Adrenal gland (tissue), 5 donors: ENCODE results near the gene CARD10.

ENCODE experiments used
- CTCF ChIP-seq, 6 experiments: fragments of 450-650 bp in 4 of 6; fragments of 200-600 bp in 2 of 6; sonication (generic) in 1 of 6; IDR thresholded peaks; 1 replicate in 5 of 6; 2 replicates in 1 of 6; pipeline versions ENCODE4 v1.5.1 to v1.8.0; 2016 to 2021; ENCODE audit warnings: antibody characterized with exemption in 6 of 6, mild to moderate bottlenecking in 2 of 6, moderate library complexity in 1 of 6
- POLR2A ChIP-seq, 2 donors: fragments of 450-650 bp; IDR thresholded peaks; one replicate each; pipeline ENCODE4 v1.6.1; 2017; ENCODE audit warnings: antibody characterized with exemption in 2 of 2, mild to moderate bottlenecking in 2 of 2, moderate library complexity in 1 of 2
- donor health status: DM: no; HTN: no; CAD: no.

- TF ChIP-seq CTCF (IDR thresholded peaks at IDR 0.05) (no peak), POLR2A (IDR thresholded peaks at IDR 0.05) (no peak)
Observed at GRCh38 chr22:37568448-37569008, 49.3 kb upstream of the CARD10 start.
